Middle frontal gyrus (tissue), 1 donor: ENCODE results near the gene ITGA11.

Experiments used
- DNase-seq: peaks from one replicate; pipeline ENCODE4 v3.0.0-alpha.2; 2015; ENCODE audit warnings: low spot score; ENCODE audit errors: extremely low spot score

ITGA11 gene

DNA sequence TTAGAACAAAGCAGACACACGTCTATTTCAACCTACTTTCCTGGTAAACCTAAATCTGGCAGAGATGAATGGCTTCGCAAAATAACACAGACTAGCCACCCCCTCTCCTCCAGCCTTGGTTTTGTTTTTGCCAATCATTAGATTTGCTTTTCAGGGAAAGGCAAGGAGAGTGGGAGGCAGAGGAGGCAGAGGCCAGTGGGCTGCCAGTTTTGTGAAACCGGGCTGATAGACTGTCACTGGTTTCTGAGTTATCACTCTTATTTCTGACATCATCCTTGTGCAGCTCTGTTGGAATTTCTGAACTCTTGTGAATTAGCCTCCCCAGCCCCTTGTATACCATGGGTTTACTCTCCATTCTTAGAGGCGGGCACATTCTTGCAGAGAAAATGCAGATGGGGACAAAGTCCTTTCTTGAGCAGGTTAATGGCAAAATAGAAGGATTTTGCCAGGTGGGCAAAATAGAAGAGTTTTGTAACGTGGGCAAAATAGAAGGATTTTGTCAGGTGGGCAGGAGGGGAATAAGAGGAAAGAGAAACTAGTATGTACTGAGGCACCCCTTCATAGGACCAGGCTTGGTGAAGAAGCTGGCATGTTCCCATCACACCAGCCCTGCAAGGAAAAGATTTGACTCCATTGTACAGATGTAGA lies 157.6 kb downstream of the ITGA11 start:
- DNase-seq: no peak

DNA sequence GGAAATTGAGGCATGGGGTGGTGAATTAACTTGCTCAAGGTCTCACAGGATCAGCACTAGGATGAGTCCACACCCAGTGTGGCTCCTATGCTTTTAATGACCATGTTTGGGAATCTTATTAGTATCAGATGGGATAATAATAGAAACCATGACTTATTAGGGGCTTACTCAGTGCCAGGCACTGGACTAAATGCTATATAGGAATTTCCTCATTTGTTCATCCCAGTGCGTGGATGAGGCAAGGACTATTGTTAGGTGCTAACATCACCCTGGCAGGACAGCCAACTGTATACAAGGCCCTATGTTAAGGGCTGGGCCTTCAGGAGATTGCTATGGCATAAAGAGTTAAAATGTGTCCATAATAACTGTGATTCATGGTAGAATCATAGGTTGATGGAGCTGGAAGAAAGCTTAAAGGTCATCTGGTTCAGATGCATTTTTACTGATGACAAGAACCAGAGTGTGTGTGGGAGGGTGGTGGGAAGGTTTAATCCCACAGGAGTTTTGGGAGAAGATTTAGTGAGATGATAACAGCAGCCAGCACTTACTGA lies 159.2 kb downstream of the ITGA11 start:
- no peak for DNase-seq

DNA sequence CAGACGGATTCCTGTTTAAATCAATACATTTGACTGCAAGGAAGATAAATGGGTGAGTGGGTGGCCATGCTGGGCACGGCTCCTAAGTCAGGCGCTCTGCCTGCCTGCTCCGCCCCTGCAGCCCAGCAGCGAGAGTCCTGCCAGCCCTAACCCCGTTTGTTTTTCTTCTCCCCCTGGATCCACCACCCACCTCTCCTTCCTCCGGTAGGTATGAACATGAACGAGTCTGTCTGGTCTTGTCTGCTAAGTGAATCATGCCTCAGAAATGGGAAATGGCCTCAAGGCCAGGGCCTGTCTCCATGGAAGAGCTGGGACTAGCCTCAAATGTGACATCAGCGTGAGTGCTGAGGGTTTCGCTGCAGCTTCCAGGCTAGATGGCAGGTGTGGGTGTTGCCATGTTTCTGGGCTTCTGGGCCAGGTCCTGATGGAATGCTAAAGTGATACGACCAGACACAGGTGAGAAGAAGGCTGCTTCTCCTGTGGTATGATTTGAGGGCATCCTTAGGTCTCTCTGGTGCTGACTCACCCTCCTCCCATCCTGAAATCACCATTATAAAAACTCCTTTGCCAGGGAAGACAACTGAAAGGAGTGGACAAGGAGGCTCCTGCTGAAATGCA lies 160.0 kb downstream of the ITGA11 start:
- no peak for DNase-seq

DNA sequence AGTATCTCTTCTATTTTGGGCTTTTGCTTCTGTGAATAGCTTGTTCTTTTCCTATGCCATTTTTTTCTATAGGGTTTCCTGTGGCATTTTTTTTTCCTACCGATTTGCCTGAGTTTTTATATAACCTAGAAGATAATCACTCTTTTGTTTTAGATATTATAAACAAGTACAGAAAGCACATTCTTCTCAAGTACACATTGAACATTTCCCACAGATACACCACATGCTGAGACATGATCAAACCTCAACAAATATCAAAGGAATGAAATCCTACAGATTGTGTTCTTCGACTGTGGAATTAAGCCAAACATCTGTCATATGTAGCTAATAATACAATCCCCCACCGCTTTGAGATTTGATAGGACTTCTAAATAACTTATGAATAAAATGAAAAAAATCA lies 163.6 kb downstream of the ITGA11 start:
- DNase-seq: no peak

DNA sequence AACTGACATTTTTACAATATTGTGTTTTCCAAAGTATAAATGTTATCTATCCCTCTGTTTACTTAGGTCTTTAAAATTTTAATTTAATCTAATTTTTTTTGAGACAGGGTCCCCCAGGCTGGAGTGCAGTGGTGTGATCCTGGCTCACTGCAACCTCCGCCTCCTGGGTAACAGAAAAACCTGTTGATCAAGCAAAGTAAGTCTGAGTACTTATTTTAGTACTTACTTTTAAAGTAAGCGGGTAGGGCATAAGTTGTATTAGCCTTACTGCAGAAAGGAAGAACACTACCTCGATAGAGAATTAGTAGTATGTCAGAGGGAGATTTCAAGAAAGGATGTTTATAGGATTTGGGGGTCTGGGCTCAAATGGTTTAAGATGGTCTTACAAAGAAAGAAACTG lies 166.3 kb downstream of the ITGA11 start:
- no peak for DNase-seq

DNA sequence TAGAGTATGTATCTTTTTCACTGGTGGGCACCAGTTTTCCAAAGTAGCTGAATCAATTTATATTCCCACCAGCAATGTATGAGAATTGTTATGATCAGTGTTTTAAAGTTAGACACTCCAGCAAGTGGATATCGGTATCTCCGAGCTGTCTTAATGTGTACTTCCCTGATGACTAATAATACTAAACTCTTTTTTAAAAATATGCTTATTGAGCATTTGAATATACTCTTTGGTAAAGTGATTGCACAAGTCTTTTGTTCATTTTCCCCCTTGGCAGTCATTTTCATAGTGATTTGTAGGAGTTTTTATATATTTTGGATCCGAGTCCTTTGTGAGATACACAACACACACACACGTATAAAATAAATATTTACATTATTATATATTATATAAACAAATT lies 166.9 kb downstream of the ITGA11 start:
- no peak for DNase-seq

DNA sequence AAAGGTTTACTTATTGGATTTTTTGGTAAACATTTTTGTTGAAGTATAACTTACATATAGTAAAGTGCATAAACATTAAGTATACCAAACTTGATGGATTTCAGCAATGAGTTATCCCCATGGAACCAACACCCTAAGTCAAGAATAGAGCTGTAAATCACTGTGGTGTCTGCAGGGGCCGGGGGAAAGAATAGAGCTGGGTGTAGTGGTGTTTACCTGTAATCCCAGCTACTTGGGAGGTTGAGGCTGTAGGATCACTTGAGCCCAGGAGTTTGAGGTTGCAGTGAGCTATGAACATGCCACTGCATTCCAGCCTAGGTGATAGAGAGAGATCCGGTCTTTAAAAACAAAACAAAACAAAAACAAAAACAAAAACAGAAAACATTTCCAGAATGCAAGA lies 167.7 kb downstream of the ITGA11 start:
- DNase-seq: no peak

DNA sequence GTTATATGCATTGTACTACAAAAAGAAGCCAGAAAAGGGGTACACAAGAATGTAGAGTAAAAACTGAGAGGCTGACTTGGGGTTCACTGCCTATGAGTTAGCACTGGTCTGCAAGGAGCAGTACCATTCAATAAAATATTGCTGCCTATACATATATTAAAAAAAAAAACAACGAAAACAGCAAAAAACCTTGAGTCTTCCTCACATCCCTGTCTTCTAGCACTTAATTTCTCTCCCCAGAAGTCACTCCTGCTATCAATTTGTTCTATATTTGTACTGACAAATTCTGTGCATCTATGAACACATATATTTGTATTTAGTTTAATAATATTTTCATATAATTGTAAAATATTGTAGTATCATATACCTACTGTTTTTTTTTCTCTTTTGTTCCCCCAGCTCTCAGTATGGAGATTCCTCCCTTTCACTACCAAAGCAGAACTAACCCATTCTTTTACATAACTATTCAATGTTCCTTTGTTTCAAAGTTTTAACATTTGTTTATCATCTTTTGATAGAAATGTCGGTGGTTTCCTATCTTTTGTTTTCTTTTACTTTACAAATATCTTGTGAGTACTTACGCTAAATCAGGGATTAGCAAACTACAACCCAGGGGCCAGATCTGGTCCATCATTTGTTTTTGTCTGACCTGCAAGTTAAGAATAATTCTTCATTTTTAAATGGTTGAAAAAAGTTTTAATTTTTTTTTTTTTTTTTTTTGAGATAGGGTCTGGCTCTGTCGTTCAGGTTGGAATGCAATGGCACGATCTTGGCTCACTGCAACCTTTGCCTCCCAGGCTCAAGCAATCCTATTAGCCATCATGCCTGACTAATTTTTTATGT lies 169.2 kb downstream of the ITGA11 start:
- DNase-seq: no peak

DNA sequence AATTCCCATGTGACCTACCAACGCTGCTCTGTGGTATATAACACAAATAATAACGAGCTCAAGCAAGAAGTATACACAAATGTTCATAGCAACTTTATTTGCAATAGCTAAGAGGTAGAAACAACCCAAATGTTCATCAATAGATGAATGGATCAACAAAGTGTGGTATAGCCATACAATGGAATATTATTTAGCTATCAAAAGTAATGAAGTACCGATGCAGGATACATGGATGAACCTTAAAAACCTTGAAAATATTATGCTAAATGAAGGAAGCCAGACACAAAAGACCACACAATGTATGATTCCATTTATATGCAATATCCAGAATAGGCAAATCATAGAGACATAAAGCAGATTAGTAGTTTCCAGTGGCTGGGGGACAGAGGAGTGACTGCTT lies 170.0 kb downstream of the ITGA11 start:
- no peak for DNase-seq

DNA sequence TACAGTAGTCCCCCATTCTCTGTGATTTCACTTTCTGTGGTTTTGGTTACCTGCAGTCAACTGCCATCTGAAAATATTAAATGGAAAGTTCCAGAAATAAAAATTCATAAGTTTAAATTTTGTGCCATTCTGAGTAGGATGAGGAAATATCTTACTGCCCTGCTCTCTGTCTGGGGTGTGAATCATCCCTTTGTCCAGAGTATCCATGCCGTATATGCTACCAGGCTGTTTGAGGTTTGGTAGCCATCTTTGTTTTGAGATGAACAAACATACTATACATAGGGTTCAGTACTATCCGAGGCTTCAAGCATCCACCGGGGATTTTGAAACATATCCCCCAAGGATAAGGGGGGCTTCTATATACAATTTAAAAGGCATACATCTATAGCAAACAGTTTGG lies 170.7 kb downstream of the ITGA11 start:
- DNase-seq: no peak

DNA sequence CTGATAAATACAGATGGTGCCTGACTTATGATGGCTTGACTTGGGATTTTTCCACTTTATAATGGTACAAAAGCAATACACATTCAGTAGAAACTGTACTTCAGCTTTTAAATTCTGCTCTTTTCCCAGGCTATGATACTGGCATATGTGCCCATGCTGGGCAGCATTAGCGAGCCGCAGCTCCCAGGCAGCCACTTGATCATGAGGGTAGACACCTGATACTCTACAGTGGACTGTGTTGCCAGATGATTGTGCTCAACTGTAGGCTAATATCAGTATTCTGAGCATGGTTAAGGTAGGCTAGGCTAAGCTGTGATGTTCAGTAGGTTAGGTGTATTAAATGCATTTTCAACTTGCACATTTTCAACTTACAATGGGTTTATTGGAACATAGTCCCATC lies 172.1 kb downstream of the ITGA11 start:
- no peak for DNase-seq

DNA sequence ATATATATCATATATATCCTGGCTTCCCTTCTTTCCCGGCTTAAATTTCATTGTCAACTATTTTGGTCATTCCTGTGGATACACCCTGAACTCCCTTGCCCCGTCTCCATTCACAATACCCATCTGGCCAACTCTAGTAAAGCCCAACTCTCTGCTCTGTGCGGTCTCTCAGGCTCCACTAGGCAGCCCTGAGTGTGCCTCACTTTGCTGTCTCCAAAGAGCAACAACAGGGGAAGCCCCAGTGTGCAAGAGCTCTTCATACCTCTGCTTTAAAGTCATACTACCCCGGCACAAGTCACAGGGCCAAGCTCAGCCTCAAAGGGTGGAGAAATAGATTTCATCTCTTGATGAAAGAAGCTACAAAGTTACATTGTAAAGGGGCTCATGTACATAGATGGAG lies 173.3 kb downstream of the ITGA11 start:
- no peak for DNase-seq

DNA sequence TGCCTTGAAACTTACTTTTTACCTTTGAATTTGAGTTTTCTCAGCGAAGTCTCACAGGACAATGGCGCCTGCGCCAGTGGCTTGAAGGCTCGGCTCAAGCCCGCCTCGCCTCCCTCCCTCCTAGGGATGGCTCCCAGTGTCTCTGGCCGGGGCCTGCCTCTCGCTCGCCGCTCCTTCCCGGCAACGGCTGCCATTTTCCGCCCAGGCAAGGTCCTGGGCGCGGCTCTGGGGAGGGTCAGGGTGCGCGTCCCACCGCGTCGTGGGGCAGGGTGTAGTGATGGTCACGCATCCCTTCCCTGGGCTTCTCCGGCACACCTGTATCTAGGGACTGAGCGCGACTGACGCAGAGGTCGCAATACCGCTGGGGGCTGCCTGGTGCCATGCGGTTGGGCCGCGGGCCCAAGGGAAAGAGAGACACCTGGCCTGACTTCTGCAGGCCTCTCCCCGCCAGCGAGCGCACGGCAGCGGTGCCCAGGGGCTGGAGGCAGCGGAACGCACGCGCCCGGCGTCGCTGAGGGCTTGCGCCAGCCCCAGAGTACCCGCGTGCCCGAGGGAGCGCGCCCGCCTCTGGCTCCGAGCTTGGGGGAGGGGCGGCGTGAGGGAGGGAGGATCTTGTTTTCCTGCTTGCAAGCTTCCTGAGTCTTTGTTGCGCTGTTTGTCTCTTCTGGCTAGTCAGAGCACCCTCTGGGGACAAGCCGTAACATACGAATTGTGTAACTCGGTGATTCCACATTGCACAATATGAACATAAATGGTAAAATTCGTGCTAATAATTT lies 175.1 kb downstream of the ITGA11 start:
- DNase-seq: peak; percentile 79

DNA sequence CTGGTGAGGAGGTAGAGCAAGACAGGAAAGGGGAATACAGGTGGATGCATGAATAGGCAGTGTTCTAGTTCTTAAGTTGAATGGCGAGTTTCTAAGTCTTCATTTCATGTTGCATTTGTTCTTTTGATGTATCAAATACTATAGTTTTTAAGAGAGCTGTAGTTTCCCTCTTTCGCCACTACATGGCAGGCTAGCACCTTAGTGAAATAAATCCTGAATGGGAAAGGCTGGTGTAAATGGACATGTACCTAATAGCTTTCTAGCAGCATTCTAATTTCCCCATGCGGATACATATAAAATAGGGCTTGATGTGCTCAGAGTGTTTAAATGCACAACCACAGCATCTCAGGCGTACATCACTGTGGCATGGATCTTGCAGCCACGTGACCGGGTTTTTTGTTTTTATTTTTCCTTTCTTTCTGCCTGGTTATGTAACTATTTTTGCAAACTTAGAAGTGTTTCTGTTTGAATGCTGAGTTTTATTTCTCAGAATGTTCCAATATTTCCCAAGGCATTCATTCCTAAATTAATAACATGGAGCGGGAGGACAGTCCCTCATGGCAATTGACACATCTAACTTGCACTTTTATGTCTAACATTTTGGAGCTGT lies 178.9 kb downstream of the ITGA11 start:
- peak; percentile 69 for DNase-seq

DNA sequence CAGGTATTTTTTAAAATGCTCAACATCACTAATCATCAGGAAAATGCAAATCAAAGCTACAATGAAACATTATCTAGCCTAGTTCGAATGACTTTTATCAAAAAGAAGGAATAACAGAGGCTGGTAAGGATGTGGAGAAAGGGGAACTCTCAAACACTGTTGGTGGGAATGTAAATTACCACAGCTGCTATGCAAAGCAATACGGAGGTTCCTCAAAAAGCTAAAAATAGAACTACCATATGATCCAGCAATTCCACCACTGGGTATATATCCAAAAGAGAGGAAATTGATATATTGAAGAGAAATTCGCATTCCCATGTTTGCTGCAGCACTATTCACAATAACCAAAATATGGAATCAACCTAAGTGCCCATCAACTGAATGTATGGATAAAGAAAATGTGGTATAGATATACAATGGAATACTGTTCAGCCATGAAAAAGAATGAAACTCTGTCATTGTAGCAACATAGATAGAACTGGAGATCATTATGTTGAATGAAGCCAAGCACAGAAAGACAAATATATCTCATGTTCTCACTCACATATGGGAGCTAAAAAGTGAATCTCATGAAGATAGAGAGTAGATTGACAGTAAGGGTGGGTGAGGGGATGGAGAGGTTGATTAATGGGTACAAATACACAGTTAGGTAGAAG lies 182.8 kb downstream of the ITGA11 start:
- DNase-seq: no peak
